ENCODE data around the gene PHACTR4.
"Not testable (repeated sequence)": the region's sequence is repeated elsewhere in the genome, so short reads cannot be mapped to it uniquely, and the experiment has no call there.

Gene PHACTR4

DNA sequence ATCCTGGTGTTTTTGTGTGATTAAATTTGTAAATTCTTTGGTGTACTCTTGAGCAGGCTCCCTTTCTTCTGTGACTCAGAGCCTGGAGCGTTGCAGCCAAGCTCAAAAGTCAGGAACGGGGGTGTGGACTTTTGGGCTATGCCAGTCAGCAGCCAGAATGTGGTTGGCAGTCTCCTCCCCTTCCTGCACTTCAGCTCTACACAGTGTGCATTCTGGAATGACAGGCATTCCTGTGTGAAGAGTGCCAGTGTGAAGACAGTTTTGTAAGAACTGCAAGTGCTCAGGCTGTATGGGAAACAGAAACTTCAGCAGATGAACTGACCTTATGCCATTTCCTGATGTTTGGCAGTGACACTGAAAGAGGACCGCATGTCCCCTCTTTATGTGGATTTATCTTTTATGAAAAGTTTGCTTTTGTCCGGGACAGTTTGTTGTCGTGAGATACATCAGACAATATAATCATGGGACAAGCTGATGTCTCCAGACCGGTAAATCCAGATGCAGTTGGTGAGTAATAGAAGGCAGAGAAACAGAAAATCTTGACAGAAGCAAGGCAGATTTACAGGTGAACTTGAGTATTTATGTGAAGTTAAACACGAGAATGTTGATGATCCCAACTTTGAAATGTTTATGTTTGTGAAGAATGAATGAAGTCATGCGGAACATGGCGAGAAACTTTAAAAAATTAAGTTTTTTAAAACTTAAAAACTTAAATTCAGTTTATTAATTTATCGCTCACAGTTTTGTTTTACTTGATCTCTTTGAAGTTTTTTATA is 68.6 kb downstream of the PHACTR4 start:
- DNase-seq, result no peak

DNA sequence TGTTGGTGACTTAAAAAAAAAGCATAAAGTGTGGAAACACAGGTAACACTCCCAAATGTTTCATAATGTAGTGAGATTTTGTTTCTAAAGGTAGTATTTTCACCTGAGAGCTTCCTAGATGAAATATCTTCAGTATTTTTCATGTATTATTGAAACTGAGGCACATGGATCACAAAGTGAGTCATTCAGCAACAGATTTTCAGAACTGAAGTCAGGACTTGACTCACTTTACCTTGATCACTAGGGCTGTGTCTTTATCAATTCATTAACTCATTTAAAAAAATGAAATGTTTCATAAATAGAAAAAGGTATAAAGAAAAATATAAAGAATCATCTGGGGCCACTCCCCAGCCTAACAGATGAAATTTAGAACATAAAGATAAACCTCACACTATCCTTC is 69.8 kb downstream of the PHACTR4 start:
- no peak for DNase-seq

DNA sequence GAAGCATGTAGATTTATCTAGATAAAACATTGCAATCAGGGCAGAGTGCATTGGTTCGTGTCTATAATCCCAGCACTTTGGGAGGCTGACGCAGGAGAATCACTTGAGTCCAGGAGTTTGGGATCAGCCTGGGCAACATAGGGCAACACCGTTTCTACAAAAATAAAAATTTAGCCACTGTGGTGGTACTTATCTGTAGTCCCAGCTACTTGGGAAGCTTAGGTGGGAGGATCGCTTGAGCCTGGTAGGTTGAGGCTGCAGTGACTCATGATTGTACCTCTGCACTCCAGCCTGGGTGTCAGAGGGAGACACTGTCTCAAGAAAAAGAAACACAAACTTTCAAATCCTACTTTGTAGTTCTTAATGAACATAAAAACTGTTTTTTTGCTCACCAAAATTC is 72.1 kb downstream of the PHACTR4 start:
- no peak for DNase-seq

DNA sequence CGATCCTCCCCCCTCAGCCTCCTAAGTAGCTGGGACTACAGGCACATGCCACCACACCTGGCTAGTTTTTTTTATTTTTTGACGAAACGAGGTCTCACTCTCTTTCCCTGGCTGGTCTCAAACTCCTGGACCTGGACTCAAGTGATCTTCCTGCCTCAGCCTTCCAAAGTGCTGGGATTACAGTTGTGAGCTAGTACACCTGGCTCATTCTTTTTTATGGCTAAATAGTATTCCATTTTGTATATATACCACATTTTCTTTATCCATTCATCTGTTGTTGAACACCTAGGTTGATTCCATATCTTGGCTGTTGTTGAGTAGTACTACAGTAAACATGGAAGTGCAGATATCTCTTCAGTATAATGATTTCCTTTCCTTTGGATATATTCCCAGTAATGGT is 74.0 kb downstream of the PHACTR4 start:
- no peak for DNase-seq

DNA sequence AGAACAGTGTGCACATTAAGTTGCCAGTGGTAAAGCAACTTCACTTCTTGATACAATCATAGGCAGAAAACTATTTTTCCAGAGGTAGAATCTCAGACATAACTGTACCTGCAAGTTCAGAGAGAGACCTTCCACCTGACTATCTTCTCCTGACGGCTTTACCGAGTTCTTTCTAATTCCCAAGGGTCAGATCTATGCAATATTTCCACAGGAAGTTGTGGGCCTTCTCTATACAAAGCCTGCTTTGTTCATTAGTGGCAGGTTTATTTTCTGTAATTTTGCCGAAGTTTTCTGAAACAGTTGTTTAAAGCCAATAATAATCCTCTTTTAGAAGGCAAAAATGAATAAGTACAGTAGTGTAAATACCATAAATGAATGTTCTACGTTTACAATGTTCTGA is 78.1 kb downstream of the PHACTR4 start:
- DNase-seq, result no peak

DNA sequence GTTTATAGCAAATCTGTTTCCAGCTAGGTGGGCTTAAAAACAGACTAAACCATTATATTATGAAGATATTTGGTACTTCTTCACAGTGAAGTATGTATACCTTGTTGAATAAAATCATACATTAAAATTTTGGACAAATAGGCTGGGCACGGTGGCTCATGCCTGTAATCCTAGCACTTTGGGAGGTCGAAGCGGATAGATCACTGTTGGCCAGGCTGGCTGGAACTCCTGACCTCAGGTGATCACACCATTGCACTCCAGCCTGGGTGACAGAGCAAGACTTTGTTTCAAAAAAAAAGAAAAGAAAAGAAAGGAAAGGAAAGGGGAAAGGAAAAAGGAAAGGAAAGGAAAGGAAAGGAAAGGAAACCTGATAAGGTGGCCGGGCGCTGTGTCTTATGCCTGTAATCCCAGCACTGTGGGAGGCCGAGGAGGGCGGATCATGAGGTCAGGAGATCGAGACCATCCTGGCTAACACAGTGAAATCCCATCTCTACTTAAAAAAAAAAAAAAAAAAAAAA is 78.6 kb downstream of the PHACTR4 start:
- not testable (repeated sequence) for DNase-seq

DNA sequence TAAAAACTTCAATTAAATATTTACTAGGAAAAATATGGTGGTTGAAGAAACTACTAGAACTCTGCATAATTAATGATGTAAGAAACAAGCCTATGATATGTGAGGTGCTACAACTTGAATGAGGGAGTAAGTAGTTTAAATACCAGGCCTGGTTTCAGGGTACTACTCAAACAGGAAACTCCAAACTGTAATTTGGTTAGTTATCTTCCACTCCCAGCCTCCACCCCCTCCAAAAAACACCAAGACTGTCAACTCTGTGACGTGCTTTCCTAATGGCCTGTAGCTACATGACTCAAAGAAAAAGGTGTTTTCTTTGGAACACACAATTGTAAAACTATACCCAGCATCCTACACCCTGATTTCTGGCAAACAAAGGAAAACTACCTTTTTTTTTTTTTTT is 80.4 kb downstream of the PHACTR4 start:
- no peak for DNase-seq

DNA sequence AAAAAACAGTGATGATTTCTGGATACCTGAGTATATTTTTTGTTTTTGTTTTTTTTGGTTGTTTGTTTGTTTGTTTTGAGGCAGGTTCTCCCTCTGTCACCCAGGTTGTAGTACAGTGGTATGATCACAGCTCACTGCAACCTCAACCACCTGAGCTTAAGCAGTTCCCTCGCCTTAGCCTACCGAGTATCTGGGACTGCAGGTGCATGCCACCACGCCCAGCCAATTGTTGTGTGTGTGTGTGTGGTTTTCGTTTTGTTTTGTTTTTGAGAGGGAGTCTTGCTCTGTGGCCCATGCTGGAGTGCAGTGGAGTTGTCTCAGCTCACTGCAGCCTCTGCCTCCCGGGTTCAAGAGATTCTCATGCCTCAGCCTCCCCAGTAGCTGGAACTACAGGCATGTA is 81.0 kb downstream of the PHACTR4 start:
- no peak for DNase-seq

DNA sequence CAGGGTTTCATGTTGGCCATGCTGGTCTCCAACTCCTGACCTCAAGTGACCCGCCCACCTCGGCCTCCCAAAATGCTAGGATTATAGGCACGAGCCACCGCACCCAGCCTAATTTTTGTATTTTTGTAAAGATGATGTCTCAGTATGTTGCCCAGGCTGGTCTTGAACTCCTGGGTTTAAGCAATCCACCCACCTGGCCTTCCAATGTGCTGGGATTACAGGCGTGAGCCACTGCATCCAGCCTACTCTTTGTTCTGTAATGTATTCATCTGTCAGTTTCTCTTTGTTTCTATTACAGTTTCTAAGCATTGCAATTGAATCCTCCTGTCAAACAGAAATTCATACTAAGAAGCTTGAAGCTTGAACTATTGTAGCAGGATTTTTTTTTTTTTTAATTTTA is 81.5 kb downstream of the PHACTR4 start:
- DNase-seq, result no peak

DNA sequence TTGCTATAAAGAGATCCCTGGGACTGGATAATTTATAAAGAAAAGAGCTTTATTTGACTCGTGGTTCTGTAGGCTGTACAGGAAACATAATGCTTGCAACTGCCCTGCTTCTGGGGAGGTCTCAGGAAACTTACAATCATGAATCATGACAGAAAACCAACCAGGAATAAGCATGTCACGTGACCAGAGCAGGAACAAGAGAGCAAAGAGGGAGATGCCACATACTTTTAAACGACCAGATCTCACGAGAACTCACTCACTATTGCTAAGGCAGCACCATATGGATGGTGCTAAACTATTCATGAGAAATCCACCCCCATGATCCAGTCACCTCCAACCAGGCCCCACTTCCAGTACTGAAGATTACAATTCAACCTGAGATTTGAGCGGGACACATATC is 86.5 kb downstream of the PHACTR4 start:
- no peak for DNase-seq

DNA sequence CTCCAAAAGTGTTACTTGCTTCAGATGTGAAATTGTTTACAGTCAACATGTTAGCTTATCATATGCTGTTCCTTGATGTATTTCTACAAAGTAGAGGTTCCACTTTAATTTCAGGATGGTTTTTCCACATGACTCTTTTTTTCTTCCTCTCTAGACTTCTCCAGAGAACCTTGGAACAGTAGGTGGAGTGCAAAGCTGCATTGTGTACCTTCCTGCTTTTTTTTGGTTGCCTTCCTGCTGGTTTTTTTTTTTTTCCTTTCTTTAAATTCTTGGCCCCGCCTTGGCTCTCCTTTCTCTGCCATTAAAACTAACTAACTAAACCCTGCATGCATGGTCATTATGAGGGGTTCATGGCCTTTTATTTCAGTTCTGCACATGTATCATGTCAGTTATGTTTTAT is 88.1 kb downstream of the PHACTR4 start:
- DNase-seq, result no peak

DNA sequence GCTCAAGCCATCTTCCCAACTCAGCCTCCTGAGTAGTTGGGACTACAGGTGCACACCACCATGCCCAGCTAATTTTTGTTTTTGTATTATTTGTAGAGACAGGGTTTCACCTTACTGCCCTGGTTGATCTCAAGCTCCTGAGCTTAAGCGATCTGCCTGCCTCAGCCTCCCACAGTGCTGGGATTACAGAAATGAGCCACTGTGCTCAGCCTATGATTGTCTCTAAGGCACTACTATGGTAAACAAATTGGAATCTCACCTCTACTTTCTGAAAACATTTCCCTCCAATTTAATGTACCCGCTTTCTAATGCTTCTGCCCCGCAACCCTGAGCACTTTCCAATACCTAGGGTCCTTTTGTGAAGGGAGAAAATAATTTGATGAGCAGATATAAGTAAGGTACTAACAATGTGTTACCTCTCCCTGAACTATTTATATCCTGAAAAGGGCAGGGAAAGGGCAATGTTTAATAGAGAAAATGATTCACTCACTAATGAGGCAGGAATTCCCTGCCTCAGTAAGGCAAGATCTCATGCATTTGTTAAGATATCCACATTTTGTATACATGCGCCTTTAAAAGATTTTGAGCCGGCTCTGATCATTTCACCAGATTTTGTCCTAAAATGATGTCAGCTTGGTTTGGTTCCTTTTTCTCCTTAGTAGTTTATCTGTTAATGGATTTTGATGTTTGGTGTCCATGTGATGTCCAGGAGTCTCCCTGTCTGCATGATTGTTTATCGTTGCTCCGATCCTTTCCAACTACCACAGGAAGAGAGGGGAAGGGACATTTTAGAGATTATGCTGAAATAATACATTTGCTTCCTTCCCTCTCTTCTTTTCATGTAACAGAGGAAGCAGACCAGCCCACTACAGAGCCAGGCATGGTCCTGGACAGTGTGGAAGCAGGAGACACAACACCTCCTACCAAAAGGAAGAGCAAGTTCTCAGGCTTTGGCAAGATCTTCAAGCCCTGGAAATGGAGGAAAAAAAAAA is 89.0 kb downstream of the PHACTR4 start:
- DNase-seq, result no peak

DNA sequence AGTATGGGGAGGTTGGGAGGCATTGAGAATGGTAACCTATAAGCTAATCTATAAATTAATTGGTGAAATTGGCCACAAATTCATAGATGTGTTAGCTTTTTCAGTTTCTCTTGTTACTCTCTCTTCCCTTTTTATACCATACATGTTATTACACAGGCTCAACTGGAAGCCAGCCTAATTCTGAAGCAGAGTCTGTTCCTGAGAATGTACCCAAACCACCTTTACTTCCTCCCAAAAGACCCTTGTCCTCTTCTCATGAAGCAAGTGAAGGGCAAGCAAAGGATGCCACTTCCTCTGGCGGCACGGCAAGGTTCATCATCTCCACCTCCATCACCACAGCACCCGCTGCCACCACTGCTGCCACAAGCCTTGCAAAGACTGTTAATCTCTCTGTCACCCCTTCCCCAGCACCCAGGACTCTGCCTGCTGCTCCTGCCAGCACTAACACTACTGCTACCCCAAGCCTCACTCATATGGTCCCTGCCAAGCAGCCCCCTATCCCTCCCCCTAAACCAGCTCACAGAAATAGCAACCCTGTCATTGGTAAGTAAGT is 96.8 kb downstream of the PHACTR4 start:
- DNase-seq, result no peak

DNA sequence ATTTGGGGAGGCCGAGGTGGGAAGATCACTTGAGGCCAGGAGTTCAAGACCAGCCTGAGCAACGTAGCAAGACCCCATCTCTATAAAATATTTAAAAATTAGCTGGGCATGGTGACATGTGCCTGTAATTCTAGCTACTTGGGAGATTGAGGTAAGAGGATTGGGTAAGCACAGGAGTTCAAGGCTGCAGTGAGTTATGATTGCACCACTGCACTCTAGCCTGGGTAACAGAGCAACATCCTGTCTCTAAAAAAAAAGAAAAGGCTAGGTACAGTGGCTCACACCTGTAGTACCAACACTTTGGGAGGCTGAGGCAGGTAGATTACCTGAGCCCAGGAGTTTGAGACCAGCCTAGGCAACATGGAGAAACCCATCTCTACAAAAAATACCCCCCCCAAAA is 100.6 kb downstream of the PHACTR4 start:
- no peak for DNase-seq

DNA sequence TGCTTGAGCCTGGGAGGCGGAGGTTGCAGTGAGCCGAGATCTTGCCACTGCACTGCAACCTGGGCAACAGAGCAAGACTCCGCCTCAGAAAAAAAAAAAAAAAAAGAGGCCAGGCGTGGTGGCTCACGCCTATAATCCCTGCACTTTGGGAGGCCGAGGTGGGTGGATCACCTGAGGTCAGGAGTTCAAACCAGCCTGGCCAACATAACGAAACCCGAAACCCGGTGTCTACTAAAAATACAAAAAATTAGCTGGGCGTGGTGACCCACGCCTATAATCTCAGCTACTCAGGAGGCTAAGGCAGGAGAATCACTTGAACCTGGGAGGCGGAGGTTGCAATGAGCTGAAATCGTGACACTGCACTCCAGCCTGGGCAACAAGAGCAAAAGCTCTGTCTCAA is 110.0 kb downstream of the PHACTR4 start:
- DNase-seq, result not testable (repeated sequence)

DNA sequence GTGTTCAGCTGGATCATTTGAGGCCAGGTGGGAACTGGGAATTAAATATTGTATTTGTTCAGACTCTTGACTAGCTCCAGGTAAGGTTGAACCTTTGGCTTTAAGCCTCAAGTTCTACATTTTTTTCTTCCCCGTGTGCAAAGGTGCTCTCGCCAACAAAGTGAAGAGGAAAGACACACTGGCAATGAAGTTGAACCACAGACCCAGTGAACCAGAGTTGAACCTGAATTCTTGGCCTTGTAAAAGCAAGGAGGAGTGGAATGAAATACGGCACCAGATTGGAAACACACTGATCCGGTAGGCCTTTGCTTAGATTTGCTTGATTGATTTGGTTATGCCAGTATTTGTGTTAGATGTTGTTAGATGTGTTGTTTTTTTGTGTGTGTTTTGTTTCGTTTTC is 110.8 kb downstream of the PHACTR4 start:
- DNase-seq, result no peak

DNA sequence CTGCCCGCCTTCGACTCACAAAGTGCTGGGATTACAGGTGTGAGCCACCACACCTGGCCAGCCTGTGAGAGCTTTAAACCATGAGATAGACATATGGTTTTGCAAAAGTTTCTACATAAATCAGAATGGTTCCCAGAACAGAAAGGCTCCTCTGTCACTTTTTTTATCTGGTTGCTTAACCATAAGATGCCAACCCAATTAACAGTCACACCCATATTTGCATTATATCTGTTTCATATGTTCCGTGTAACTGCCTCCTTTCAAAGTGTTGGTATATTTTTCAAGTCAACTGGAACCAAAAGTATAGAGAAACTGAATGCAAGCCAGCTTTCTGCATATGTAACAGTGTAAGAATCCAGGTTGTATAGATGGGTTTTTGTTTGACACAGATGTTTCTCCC is 112.6 kb downstream of the PHACTR4 start:
- DNase-seq, result no peak

DNA sequence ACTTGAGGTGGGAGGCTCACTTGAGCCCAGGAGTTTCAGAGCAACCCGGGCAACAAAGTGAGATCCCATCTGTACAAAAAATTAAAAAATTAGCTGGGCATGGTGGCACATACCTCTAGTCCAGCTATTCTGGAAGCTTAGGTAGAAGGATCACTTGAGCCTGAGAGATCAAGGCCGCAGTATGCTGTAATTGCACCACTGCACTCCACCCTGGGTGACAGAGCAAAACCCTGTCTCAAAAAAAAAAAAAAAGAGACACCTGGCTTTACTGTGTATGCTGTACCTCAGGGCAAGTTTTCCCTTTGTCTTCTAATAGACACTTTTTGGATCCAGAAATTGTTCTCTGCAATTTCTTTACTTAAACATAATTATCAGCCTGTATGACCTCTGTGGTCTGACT is 113.2 kb downstream of the PHACTR4 start:
- no peak for DNase-seq

DNA sequence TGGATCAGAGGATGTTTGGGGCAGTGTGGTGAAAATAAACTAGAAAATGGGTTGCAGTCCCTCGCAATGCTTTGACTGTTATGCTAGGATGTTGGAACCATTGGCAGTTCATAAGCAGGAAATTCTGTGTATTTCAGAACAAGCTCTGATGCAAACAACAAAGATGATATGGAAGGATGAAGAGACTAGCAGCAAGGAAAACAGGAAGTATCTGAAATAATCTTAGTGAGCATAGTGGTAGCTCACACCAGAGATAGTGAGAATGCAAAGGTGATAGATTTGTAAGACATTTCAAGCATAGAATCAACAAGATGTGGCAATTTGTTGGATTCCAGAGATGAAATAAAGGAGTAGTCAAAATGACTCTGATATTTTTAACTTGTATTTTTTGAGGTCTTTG is 125.2 kb downstream of the PHACTR4 start:
- DNase-seq, result no peak

DNA sequence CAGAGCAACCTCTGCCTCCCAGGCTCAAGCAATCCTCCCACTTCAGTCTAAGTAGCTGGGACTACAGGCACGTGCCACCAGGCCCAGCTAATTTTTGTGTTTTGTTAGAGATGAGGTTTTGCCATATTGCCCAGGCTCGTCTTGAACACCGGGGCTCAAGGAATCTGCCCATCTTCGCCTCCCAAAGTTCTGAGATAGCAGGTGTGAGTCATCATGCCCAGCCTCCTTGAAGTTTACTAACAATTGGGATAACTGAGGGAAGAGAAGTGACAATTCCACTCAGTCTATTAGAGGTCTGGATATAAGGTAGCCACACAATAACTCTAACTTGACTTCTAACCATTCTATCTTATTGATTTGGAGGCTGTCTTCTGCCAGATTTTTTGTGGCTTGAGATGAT is 130.0 kb downstream of the PHACTR4 start:
- no peak for DNase-seq

DNA sequence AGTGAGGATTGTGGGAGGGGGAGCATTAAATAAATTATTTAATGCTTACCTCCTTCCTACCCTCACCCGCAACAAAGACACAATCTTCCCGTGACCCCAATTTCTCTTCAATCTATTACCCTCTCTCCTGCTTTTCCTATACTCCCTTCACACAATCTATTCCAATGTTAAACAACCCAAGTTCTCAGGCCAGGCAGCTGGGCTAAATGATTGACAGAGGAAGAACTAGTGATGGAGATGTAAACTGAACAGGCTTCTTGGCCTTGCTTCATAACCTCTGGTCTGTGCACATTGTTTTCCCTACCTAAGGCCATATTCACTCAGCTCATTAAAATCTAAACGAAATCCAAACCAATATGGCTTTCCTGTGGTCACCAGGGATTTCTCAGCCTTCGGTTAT is 132.4 kb downstream of the PHACTR4 start:
- DNase-seq, result no peak

DNA sequence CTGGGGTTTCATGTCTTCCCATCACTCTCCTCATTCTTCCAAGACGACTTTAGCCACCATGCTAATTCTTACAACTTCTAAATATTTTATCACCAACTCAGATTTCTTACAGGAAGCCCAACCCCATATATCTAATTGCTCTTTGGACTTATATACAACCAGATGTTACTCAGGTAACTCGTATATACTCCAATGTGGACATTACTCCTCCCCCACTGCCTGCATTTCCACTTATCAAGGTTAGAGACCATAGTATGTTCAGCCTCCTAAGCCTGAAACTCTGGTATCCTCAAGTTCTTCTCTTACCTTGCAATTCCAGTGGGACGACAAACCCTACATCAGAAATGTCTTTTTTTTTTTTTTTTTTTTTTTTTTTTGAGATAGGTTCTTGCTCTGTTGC is 133.6 kb downstream of the PHACTR4 start:
- DNase-seq, result no peak

DNA sequence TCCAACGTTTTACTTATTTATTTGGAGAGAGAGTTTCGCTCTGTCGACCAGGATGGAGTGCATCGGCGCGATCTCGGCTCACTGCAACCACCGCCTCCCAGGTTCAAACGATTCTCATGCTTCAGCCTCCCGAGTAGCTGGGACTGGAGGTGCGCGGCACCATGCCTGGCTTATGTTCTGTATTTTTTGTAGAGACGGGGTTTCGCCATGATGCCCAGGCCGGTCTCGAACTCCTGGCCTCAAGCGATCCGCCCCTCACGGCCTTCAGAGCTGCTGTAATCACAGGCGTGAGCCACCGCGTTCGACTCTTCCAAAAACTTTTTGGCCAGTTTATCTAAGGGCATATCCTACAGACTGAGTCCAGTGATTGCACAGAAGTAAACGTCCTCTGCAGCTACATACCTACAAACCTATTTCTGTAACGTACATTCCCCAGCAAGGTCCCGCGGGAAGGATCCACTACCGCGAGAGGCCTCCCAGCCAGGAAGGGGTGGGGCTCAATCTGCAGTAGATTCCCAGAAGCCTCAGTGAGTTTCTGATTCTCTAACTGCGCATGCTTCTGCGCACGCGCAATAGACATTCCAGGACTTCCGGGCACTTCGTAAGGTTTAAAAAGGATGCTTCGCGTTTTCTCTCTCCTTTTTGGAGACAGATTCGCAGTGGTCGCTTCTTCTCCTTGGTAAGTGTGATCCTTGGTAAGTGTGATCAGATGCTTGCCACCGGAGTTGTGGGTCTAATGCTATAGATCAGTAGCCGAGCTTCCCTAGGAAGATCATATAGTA is 136.1 kb downstream of the PHACTR4 start, which contains the start of gene RCC1:
Gene RCC1 (plus strand): TSS at position 638 of the 782 bp plus-strand sequence. CDS start 23,824 bp downstream, outside the sequence.
- peak; percentile 94 to 95 for DNase-seq

Data from activated CD4-positive, alpha-beta T cell treated with anti-CD3 and anti-CD28 coated beads, Interleukin-2, amount 50 U/mL, for 4 hours (primary cell).